Peyer's patch (tissue), 4 donors: ENCODE measurements around the gene LONP2. TPM values are rescaled to one million over a fixed set of nuclear protein-coding genes. Genes with fewer than 3 reads are reported as not detected.
"Not testable (repeated sequence)": the region's sequence is repeated elsewhere in the genome, so short reads cannot be mapped to it uniquely, and the experiment has no call there.

Experiments used
- DNase-seq, 3 donors: peaks; one replicate each; pipeline ENCODE4 v3.0.0-alpha.2; 2017 to 2019
- H3K27ac ChIP-seq, 4 donors: fragments of 200-600 bp; sonication (generic); one replicate each; pipeline ENCODE4 v1.5.1; 2016 to 2019
- H3K27me3 ChIP-seq, 2 donors: fragments of 200-600 bp; sonication (generic); one replicate each; pipeline ENCODE4 v1.5.1; 2019
- H3K36me3 ChIP-seq, 3 donors: fragments of 200-600 bp; sonication (generic); one replicate each; pipeline ENCODE4 v1.5.1; 2016 to 2019
- H3K4me1 ChIP-seq, 4 donors: fragments of 200-600 bp; sonication (generic); one replicate each; pipeline ENCODE4 v1.5.1; 2016 to 2019
- H3K4me3 ChIP-seq, 4 donors: fragments of 200-600 bp; sonication (generic); 1 replicate in 3 of 4; 2 replicates in 1 of 4; pipeline ENCODE4 v1.5.1; 2016 to 2019; ENCODE audit warnings: mild to moderate bottlenecking in 1 of 4
- H3K9me3 ChIP-seq, 4 donors: fragments of 200-600 bp; sonication (generic); one replicate each; pipeline ENCODE4 v1.5.1; 2016 to 2019; ENCODE audit warnings: mild to moderate bottlenecking in 1 of 4
- POLR2A ChIP-seq, 2 donors: fragments of 450-650 bp; IDR thresholded peaks; one replicate each; pipeline ENCODE4 v1.5.1; 2017; ENCODE audit warnings: antibody characterized with exemption in 2 of 2, mild to moderate bottlenecking in 2 of 2, moderate library complexity in 2 of 2
- total RNA-seq, 4 donors: library from RNA; depleted of rRNA; stranded (reverse); fragments of >200 nt; gene quantifications; one replicate each; pipeline ENCODE4 v1.1.0, GENCODE V29; 2016
- TF ChIP-seq, protein P1 (sequence below), 6 experiments: fragments of 450-650 bp in 4 of 6; fragments of 200-600 bp in 2 of 6; sonication (generic) in 1 of 6; IDR thresholded peaks; one replicate each; pipeline ENCODE4 v1.5.1; 2017 to 2019; ENCODE audit warnings: antibody characterized with exemption in 6 of 6, mild to moderate bottlenecking in 3 of 6, moderate library complexity in 1 of 6

Gene LONP2
- total RNA-seq, 4 donors from 2014 or later, result 56.7 to 104 (median 70.7) TPM

DNA sequence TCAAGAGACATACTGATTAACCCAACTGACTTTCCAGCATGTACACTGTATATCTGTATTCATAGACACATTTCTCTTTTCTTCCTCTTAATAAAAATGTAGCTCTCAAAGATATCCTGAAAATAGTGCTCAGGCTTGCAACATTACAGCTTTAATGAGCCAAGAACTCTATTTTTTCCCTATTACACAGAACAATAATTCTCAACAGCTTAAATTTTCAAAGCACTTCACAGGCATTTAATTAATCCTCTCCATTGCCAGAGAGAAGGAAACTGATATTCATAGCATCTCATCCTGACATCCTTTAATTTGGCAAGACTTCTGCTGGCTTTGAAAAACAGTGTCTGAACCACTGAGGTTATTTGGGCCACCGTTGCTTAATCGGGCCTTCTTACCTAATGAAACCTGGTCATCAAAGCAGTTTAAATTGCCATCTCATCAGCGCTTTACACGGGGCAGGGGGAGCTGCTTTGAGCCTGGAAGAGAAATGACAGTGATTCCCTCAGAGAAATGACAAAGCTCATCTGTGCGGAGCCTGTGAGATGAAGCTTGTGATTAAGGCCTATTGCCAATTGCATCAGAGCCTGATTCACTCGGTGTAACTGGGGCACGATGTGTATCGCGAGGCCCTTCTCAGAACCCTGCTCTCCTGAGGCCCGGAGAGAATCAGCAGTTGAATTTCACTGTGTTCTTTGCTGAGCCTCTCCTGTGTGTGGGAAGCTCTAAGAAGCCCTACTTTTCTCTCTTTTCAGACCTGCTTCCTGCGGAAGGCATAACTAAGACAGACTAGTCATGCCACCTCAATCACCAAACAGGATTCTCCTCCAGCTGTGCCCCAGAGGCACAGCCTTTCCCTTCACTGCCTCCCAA is 149.6 kb downstream of the LONP2 start:
- peak in 1 of 3 donors; percentile 57 for DNase-seq
- no peaks in the 10 kb centered on the region for H3K27me3 ChIP-seq
- H3K27ac ChIP-seq, result peak overlapping the region in 2 of 4 donors; percentile 32 to 43
- no peaks in the 10 kb centered on the region for H3K36me3 ChIP-seq
- H3K4me3 ChIP-seq, result no peak overlapping the region
- H3K9me3 ChIP-seq, result no peaks in the 10 kb centered on the region
- TF ChIP-seq POLR2A (IDR thresholded peaks at IDR 0.05), result no peak
- H3K4me1 ChIP-seq, result no peaks in the 10 kb centered on the region

DNA sequence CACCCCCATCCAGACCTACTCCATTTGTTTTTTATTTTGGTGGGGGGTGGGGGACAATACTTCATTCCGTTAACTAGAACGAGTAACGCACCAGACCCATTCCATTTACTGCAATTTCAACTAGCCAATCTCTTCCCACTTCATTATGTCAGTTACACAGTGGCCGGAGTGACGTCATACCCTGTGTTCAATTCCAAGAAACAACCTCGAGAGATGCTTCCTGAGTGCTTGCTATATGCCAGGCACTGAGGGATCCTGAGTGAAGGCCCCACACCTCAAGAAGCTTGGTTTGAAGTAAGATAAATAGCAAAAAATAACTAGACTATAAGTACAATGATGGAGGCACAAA is 150.2 kb downstream of the LONP2 start:
- DNase-seq, result peak in 1 of 3 donors; percentile 33
- Histone ChIP-seq H3K27me3 (no peaks in the 10 kb centered on the region), H3K4me1 (no peaks in the 10 kb centered on the region), H3K27ac (peak overlapping the region in 1 of 4 donors; percentile 32), H3K9me3 (no peaks in the 10 kb centered on the region), H3K4me3 (no peak overlapping the region), H3K36me3 (no peaks in the 10 kb centered on the region)
- TF ChIP-seq, protein P1, sequence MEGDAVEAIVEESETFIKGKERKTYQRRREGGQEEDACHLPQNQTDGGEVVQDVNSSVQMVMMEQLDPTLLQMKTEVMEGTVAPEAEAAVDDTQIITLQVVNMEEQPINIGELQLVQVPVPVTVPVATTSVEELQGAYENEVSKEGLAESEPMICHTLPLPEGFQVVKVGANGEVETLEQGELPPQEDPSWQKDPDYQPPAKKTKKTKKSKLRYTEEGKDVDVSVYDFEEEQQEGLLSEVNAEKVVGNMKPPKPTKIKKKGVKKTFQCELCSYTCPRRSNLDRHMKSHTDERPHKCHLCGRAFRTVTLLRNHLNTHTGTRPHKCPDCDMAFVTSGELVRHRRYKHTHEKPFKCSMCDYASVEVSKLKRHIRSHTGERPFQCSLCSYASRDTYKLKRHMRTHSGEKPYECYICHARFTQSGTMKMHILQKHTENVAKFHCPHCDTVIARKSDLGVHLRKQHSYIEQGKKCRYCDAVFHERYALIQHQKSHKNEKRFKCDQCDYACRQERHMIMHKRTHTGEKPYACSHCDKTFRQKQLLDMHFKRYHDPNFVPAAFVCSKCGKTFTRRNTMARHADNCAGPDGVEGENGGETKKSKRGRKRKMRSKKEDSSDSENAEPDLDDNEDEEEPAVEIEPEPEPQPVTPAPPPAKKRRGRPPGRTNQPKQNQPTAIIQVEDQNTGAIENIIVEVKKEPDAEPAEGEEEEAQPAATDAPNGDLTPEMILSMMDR (IDR thresholded peaks at IDR 0.05), result no peak
- no peak for TF ChIP-seq POLR2A (IDR thresholded peaks at IDR 0.05)

DNA sequence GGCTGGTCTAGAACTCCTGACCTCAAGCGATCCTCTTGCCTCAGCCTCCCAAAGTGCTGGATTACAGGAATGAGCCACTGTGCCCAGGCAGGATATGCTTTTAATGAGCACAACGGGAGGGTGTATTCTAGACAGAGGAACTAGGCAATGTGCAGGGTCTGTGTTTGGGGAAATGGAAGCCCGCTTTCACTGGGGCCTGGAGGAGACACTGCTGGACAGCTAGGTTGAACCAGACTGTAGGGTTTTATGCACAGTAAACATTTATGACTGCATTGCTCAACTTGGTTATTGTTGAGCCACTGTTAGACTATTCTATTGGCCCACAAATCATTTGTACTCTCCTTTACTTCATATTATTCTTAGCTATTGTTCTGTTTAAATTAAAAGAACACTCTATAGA is 151.3 kb downstream of the LONP2 start:
- TF ChIP-seq, protein P1 (IDR thresholded peaks at IDR 0.05), result no peak
- no peak for TF ChIP-seq POLR2A (IDR thresholded peaks at IDR 0.05)

DNA sequence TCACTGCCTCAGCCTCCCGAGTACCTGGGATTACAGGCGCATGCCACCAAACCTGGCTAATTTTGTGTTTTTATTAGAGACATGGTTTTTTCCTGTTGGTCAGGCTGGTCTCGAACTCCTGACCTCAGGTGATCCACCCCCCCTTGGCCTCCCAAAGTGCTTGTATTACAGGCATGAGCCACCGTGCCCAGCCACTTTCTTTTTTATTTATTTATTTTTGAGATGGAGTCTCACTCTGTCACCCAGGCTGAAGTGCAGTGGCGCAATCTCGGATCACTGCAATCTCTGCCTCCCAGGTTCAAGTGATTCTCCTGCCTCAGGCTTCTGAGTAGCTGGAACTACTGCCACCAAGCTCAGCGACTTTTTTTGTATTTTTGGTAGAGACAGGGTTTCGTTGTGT is 158.4 kb downstream of the LONP2 start:
- H3K4me3 ChIP-seq, H3K27me3 ChIP-seq, H3K9me3 ChIP-seq, H3K36me3 ChIP-seq, DNase-seq, H3K27ac ChIP-seq: not testable (repeated sequence)
- peaks cover 0 to 14% (median 2%) of the 10 kb centered on the region in 4 donors for H3K4me1 ChIP-seq

More for the DNA sequence above, 151.3 kb downstream of the LONP2 start:
- no peaks in the 10 kb centered on the region for H3K36me3 ChIP-seq
- H3K27ac ChIP-seq, result no peak overlapping the region
- no peaks in the 10 kb centered on the region for H3K9me3 ChIP-seq
- H3K27me3 ChIP-seq, result no peaks in the 10 kb centered on the region
- H3K4me3 ChIP-seq, result no peak overlapping the region
- DNase-seq, result peak in 1 of 3 donors; percentile 37
- H3K4me1 ChIP-seq, result no peaks in the 10 kb centered on the region

DNA sequence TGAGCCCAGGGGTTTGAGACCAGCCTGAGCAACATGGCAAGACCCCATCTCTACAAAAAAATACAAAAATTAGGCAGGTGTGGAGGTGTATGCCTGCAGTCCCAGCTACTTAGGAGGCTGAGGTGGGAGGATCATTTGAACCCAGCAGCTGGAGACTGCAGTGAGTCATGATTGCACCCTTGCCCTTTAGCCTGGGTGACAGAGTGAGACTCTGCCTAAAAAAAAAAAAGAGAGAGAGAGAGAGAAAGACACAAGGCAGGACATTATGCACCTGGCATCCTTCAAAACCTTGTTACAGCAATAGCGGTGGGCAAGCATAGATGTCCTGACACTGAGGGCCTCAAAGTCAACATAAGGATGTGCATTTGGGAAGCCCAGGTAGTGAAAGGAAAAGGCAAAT is 161.1 kb downstream of the LONP2 start:
- peak overlapping the region in 3 of 4 donors; percentile 73 to 89 (median 80) for H3K27ac ChIP-seq
- no peak overlapping the region for H3K4me3 ChIP-seq
- H3K9me3 ChIP-seq, result no peaks in the 10 kb centered on the region
- TF ChIP-seq, protein P1 (IDR thresholded peaks at IDR 0.05), result no peak
- TF ChIP-seq POLR2A (IDR thresholded peaks at IDR 0.05), result no peak
- H3K36me3 ChIP-seq, result no peaks in the 10 kb centered on the region
- no peaks in the 10 kb centered on the region for H3K27me3 ChIP-seq
- H3K4me1 ChIP-seq, result peaks cover 0 to 22% (median 2%) of the 10 kb centered on the region in 4 donors
- peak in 1 of 3 donors; percentile 60 for DNase-seq

DNA sequence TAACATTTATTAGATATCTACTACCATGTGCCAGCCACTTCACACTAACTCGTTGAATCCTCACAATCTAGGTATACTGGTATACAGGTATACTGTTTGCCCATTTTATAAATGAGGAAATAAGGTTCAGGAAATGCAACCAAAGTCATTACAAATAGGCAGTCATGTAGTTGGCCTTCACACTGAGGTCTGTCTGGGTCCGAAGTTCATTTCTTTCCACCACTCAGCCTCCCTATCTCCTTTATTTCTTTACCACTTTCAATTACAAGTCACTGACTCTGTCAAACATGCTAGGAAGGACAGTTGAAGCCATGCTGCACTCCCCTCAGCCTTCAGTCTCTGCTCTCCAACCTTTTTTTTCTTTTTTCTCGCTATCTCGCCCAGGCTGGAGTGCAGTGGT is 161.8 kb downstream of the LONP2 start:
- Histone ChIP-seq H3K36me3 (no peaks in the 10 kb centered on the region), H3K4me3 (no peak overlapping the region), H3K27ac (peak overlapping the region in 3 of 4 donors; percentile 73 to 89 (median 80)), H3K27me3 (no peaks in the 10 kb centered on the region), H3K4me1 (peaks cover 0 to 23% (median 2%) of the 10 kb centered on the region in 4 donors), H3K9me3 (no peaks in the 10 kb centered on the region)
- DNase-seq, result peak in 1 of 3 donors; percentile 73
- peak; percentile 12 to 36 for TF ChIP-seq POLR2A (IDR thresholded peaks at IDR 0.05)
- TF ChIP-seq, protein P1 (IDR thresholded peaks at IDR 0.05), result no peak

Other genes with a start within 250 kb of the LONP2 start
- not detected for gene ABCC12, start 88.3 kb upstream of the LONP2 start, total RNA-seq
- gene ABCC11, start 3.2 kb downstream of the LONP2 start, total RNA-seq, result under 1 TPM in 2 of 4 donors, not detected in 2; 0.40 to 0.66 TPM
- gene SIAH1, start 141.1 kb downstream of the LONP2 start, total RNA-seq, result 10 to 100 TPM; 27.7 to 35.3 (median 31.4) TPM